OCI-LY7 (cell line): ENCODE data around the gene FITM1.

Experiments
- EZH2phosphoT487 ChIP-seq: fragments of 200-600 bp; sonication (generic); IDR thresholded peaks from 2 replicates; pipeline ENCODE4 v1.6.1; 2018; ENCODE audit warnings: low read depth, borderline replicate concordance, mild to moderate bottlenecking, mixed run types, antibody characterized with exemption, low read length, moderate library complexity, mixed read lengths
- TF ChIP-seq, protein P1 (sequence below): fragments of 200-600 bp; sonication (generic); conservative IDR thresholded peaks from 2 replicates; pipeline ENCODE4 v1.5.1; 2014; ENCODE audit warnings: mild to moderate bottlenecking, antibody characterized with exemption, low read length, moderate library complexity, mixed read lengths

DNA sequence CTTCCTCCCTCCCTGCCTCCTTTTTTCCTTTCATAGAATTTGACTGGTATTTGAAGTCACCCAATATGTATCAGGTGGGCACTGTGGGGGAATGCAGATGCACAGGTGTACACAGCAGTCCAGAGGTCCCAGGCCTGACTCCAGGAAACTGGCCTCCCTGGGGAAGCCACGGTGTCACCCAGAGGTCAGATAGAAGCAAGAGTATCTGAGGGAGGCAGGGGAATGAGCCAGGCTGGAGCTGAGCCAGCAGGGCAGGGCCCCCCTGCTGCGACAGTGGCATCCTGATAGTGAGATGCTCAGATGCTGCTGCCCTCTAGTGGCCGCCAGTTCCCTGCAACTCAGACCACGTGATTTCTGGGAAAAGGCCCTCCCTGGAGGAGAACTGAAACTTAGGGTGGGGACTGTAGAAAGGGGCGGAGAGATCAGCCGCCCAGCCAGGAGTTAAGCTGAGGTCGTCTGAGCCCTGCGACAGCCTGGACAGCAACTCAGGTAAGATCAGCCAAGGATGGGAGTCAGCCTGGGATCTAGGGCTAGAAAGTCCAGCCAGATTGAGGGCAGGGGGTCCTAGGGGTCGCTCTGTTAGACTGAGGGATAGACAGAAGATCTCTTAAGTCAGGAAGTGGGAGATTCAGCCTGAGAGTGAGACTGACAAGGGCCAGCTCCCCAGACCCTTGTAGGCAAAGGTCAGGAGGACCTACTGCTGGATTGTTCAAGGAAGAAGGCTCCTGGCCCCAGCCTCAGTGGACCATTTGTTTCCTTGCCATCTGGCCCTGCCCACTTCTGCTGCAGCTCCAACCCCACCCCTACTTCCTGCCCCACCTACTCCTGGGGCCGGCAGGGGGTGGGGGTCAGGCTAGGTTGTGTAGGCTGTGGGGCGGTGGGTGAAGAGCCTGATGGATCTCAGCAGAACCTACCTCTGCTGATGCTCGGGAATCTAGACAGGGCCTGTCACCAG lies 30.7 kb downstream of the FITM1 start, which contains the start of gene IRF9:
- TF ChIP-seq, protein P1, sequence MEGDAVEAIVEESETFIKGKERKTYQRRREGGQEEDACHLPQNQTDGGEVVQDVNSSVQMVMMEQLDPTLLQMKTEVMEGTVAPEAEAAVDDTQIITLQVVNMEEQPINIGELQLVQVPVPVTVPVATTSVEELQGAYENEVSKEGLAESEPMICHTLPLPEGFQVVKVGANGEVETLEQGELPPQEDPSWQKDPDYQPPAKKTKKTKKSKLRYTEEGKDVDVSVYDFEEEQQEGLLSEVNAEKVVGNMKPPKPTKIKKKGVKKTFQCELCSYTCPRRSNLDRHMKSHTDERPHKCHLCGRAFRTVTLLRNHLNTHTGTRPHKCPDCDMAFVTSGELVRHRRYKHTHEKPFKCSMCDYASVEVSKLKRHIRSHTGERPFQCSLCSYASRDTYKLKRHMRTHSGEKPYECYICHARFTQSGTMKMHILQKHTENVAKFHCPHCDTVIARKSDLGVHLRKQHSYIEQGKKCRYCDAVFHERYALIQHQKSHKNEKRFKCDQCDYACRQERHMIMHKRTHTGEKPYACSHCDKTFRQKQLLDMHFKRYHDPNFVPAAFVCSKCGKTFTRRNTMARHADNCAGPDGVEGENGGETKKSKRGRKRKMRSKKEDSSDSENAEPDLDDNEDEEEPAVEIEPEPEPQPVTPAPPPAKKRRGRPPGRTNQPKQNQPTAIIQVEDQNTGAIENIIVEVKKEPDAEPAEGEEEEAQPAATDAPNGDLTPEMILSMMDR: peak; percentile 95
- no peak for TF ChIP-seq EZH2phosphoT487
